Measurements from ENCODE around the gene IL18R1.
"Not testable (repeated sequence)": the region's sequence is repeated elsewhere in the genome, so short reads cannot be mapped to it uniquely, and the experiment has no call there.

Gene IL18R1, protein sequence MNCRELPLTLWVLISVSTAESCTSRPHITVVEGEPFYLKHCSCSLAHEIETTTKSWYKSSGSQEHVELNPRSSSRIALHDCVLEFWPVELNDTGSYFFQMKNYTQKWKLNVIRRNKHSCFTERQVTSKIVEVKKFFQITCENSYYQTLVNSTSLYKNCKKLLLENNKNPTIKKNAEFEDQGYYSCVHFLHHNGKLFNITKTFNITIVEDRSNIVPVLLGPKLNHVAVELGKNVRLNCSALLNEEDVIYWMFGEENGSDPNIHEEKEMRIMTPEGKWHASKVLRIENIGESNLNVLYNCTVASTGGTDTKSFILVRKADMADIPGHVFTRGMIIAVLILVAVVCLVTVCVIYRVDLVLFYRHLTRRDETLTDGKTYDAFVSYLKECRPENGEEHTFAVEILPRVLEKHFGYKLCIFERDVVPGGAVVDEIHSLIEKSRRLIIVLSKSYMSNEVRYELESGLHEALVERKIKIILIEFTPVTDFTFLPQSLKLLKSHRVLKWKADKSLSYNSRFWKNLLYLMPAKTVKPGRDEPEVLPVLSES

DNA sequence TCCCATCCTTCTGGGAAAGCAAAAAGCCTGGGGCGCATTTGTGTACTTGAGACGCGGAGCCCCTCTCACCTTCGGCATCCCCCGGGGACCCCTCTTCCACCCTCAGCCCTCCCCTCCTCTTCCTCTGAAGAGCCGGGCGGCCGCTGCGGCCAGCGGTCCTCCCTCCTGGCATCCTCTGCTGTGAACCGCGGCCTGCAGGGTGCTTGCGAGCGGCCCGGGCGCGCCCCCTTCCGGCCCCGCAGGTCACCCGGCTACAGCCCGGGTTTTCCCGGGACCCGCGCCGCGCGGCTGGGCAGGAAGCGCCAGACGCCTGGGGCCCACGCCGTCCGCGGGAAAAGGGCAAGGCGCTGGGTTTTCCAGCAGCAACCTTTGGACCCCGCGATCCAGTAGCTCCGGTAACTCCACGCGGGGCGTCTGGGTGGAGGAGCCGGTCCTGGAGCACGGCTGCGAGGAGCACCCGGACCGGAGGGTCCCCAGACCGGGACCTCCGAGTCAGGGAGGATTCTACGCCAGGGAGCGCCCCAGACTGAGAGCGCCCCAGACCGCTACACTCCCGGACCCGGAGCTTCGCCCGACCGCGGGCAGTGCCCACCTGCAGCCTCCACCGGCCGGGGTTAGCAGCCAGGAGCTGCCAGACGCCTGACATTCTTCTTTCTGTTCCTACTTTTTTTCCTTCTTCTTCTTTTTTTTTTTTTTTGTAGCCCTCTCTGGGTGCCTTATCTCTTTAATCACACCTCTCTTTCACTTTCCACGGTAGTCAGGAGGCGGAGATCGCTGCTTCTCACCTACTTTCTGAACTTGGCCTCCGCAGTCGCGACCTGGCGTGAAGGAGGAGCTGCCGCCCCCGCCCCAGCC lies at the start of gene IL18R1:
TSS of gene IL18R1 (plus strand) at position 271 of the 855 bp plus-strand sequence. CDS start 6,865 bp downstream, outside the sequence.
- H3K4me3 Mint-ChIP-seq, result peak within 1 kb of the TSS; percentile 90
- ATAC-seq (ENCODE audit: low read depth) (peak; percentile 80), DNase-seq (ENCODE audit: low spot score in 2 of 2) (peak; percentile 47 to 63)
- H3K27me3 Mint-ChIP-seq, result no peaks in the 10 kb centered on the region
- no peaks in the 10 kb centered on the region for H3K36me3 Mint-ChIP-seq
- H3K9me3 Mint-ChIP-seq, result no peaks in the 10 kb centered on the region
- H3K27ac Mint-ChIP-seq, result peak within 1 kb of the TSS; percentile 91
- H3K4me1 Mint-ChIP-seq, result peaks cover 27% of the 10 kb centered on the region

DNA sequence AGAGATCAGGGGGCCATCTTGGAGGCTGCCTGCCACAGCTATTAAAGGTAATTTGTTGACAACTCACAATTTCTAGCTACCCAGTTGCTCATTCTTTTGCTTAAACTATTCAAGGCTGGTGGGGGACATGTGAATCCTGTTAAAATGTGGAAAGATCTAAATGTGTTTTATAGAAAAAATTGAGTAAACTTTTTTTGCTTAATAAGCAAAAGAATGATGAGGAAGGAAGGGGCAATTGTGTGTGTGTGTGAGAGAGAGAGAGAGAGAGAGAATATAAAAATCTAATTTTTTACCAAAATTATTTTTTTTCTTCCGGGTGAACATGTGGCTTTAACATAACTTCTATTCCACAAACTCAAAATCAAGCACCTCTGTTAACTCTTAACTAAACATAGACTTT lies 49.5 kb upstream of the IL18R1 start:
- no peaks in the 10 kb centered on the region for H3K36me3 Mint-ChIP-seq
- H3K4me1 Mint-ChIP-seq, result peaks cover 6% of the 10 kb centered on the region
- H3K9me3 Mint-ChIP-seq, result no peaks in the 10 kb centered on the region
- H3K27me3 Mint-ChIP-seq, result peaks cover 36% of the 10 kb centered on the region
- no peak for DNase-seq (ENCODE audit: low spot score in 2 of 2)
- no peak overlapping the region for H3K27ac Mint-ChIP-seq
- ATAC-seq (ENCODE audit: low read depth), result no peak
- H3K4me3 Mint-ChIP-seq, result no peak overlapping the region

DNA sequence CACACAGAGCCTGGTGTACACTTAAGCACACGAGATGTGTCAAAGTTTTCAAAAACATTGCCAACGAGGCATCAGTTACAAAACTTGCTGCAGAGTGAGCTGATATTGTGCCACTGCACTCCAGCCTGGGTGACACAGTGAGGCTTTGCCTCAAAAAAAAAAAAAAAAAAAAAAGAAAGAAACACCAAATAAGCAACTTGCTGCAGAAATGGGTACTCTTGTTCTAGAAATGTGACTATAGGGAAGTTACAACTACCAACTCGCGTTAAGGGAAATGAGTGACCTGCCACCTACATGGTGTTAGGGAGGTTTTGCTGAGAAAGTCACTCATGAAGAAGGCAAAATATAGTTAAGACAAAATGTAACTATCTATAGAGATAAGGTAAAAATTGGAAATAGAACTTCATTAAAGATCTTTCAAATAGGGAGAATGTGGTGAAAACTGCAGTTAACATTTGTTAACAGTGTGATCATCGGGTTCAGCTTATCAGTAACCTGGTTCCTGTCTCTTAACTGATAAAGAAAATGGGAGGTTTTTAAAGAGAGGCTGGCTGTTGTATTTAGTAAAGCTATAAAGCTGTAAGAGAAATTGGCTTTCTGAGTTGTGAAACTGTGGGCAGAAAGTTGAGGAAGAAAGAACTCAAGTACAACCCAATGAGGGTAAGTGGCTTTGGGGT lies 44.5 kb upstream of the IL18R1 start, which contains the start of gene IL1RL1:
TSS of gene IL1RL1 (plus strand) at position 600 of the 677 bp plus-strand sequence. CDS start 26,702 bp downstream, outside the sequence.
- H3K27ac Mint-ChIP-seq, result no peak within 1 kb of the TSS
- H3K27me3 Mint-ChIP-seq, result peaks cover 33% of the 10 kb centered on the region
- H3K4me1 Mint-ChIP-seq, result no peaks in the 10 kb centered on the region
- DNase-seq (ENCODE audit: low spot score in 2 of 2), result no peak
- no peak for ATAC-seq (ENCODE audit: low read depth)
- no peak within 1 kb of the TSS for H3K4me3 Mint-ChIP-seq
- no peaks in the 10 kb centered on the region for H3K9me3 Mint-ChIP-seq
- H3K36me3 Mint-ChIP-seq, result no peaks in the 10 kb centered on the region

DNA sequence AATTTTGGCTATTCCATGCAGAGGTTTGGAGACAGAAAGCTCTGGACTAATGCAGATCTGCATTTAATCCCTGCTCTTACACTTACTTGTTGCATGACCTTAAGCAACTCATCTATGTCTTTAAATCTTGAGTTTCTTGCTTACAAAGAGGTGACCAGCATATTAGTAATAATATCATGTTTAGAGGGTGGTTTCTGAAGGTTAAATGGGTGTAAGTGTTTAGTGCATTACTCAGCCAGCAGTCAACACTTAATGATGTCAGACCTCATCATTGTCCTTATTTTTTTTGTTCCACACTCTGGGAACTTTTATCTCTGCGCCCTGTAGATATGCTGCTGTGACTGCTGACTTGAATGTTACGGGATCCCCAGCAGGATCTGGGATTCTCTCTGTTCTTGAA lies 42.6 kb upstream of the IL18R1 start:
- H3K4me3 Mint-ChIP-seq, result no peak overlapping the region
- ATAC-seq (ENCODE audit: low read depth), result no peak

DNA sequence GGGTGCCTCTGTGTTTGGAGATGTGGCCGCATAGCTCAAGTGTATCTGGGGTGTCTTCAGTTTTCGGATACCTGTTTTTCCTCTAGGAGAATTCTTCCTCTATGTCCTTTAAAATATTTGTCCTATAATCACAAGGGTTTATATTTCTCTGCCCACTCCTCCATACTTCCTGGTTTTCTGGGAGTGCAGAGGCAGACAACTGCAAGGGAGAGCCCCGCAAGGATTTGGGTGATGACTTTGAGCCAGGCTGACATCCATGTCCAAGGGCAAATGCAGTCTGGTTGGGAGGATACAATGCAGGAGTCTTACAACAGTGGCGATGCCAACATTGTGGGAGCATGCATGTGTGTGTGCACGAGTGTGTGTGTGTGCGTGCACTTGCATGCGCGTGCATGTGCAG lies 42.1 kb upstream of the IL18R1 start:
- H3K9me3 Mint-ChIP-seq, result no peaks in the 10 kb centered on the region
- H3K36me3 Mint-ChIP-seq, result no peaks in the 10 kb centered on the region
- DNase-seq (ENCODE audit: low spot score in 2 of 2) (no peak), ATAC-seq (ENCODE audit: low read depth) (no peak)
- H3K27me3 Mint-ChIP-seq, result peaks cover 24% of the 10 kb centered on the region
- no peak overlapping the region for H3K27ac Mint-ChIP-seq
- no peak overlapping the region for H3K4me3 Mint-ChIP-seq
- H3K4me1 Mint-ChIP-seq, result no peaks in the 10 kb centered on the region

More for the DNA sequence above, 42.6 kb upstream of the IL18R1 start:
- no peaks in the 10 kb centered on the region for H3K9me3 Mint-ChIP-seq
- H3K4me1 Mint-ChIP-seq, result no peaks in the 10 kb centered on the region
- peaks cover 27% of the 10 kb centered on the region for H3K27me3 Mint-ChIP-seq
- DNase-seq (ENCODE audit: low spot score in 2 of 2), result no peak
- no peaks in the 10 kb centered on the region for H3K36me3 Mint-ChIP-seq
- H3K27ac Mint-ChIP-seq, result no peak overlapping the region

DNA sequence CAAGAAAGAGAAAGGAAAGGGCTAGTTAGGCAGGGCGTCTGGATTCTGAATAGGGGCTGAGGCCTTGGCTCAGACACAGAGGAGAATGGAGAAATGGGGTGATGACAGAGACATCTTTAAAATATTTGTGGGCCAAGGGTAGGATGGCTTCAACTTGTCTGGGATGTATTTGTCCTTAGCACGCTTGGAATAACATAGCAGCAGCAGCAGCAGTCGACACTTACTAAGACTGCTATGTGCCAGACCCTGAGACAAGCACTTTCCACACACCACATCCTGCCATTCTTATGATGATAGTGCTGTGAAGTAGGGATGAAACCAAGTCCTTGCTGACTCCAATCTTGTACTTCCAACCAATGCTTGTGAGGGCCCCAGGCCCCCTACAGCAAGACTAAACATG lies 41.6 kb upstream of the IL18R1 start:
- H3K9me3 Mint-ChIP-seq, result no peaks in the 10 kb centered on the region
- no peak for ATAC-seq (ENCODE audit: low read depth)
- H3K27me3 Mint-ChIP-seq, result peaks cover 23% of the 10 kb centered on the region
- no peaks in the 10 kb centered on the region for H3K36me3 Mint-ChIP-seq
- DNase-seq (ENCODE audit: low spot score in 2 of 2), result no peak
- H3K4me1 Mint-ChIP-seq, result no peaks in the 10 kb centered on the region
- no peak overlapping the region for H3K27ac Mint-ChIP-seq
- no peak overlapping the region for H3K4me3 Mint-ChIP-seq

DNA sequence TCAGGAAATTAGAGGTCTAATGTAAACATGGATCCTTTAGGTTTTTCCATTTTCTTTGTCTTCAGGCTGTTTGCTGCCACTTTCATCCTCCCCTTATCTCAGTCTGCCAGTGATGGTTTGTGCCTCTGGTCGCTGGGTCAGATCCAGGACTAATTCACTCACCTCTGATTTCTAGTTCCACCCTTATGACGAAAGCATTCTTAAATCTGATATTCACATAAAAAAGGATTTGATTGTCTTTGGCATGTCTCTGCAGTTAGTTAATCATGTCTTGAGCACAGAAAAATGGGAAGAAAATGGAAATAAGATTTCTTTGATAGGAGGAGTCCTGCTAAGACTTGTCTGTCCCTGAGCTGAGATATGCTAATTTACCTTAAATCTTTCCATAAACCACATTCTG lies 39.7 kb upstream of the IL18R1 start:
- H3K27ac Mint-ChIP-seq, result no peak overlapping the region
- H3K36me3 Mint-ChIP-seq, result no peaks in the 10 kb centered on the region
- peaks cover 14% of the 10 kb centered on the region for H3K27me3 Mint-ChIP-seq
- no peak for DNase-seq (ENCODE audit: low spot score in 2 of 2)
- no peak overlapping the region for H3K4me3 Mint-ChIP-seq
- no peak for ATAC-seq (ENCODE audit: low read depth)
- no peaks in the 10 kb centered on the region for H3K9me3 Mint-ChIP-seq
- H3K4me1 Mint-ChIP-seq, result no peaks in the 10 kb centered on the region

DNA sequence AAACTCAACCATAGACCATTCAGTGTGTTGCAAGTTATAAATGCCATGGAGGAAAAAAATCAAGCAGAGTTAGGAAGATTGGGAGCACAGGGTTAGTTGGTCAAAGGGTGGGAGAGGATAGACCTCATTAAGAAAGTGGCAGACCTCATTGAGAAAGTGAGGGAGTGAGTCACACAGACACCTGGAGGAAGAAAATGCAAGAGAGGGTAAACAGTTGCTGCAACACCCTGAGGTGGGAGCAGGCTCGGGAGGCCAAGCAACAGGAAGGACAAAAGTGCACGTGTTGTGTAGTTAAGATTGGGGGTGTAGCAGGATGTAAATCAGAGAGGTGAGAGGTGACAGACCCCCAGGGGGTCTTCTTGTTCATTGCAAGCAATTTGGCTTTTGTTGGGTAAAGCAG lies 37.9 kb upstream of the IL18R1 start:
- peaks cover 10% of the 10 kb centered on the region for H3K27me3 Mint-ChIP-seq
- no peaks in the 10 kb centered on the region for H3K4me1 Mint-ChIP-seq
- H3K36me3 Mint-ChIP-seq, result no peaks in the 10 kb centered on the region
- DNase-seq (ENCODE audit: low spot score in 2 of 2) (no peak), ATAC-seq (ENCODE audit: low read depth) (no peak)
- no peaks in the 10 kb centered on the region for H3K9me3 Mint-ChIP-seq
- H3K27ac Mint-ChIP-seq, result no peak overlapping the region
- H3K4me3 Mint-ChIP-seq, result no peak overlapping the region

DNA sequence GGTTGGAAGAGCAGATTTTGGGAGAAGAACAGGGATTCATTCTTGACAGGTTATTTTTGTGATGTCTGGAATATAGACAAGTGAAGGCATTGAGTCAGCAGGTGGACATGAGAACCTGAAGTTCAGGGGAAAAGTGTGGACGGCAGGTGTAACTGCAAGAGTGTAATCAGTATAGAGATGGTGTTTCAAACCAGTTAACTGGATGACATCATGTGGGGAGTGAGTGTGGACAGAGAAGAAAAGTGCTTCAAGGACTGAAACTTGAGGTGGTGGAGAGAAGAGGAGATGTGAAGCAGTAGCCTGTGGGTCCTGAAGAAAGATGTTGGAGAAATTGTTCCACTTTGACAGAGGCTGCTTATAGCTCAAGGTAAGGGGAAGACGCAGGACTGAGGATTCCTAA lies 37.2 kb upstream of the IL18R1 start:
- ATAC-seq (ENCODE audit: low read depth) (no peak), DNase-seq (ENCODE audit: low spot score in 2 of 2) (no peak)
- Mint-ChIP-seq H3K27me3 (peaks cover 10% of the 10 kb centered on the region), H3K36me3 (no peaks in the 10 kb centered on the region), H3K4me3 (no peak overlapping the region), H3K4me1 (no peaks in the 10 kb centered on the region), H3K27ac (no peak overlapping the region), H3K9me3 (no peaks in the 10 kb centered on the region)

DNA sequence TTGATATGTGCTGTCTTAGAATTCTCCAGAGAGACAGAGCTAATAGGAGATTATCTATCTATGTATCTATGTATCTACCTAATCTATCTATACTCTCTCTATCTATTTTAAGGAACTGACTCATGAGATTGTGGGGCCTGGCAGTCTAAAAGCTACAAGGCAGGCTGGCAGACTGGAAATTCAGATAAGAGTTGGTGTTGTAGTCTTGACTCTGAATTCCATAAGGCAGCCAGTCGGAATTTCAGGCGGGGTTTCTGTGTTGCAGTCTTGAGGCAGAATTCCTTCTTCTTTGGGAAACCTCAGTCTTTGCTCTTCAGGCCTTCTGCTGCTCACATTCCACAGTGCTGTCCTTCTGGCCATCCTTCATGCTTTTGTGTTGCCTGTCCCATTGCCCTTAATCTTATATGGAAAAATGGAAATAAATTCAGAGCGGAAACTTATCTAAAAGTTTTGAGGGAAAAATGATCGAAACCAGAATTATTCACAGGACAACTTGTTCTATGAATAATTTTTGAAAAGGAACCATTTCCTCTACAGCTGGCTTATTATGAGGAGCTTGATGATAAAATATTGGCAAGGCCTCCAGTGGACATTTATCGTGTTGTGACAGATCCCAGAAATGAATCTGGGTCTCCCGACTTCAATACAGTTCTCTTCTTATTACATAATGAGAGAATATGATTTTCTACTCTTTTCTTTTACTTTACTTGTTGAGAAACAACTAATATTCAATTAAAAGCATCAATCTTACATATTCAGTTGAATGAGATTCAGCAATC lies 33.5 kb upstream of the IL18R1 start:
- Mint-ChIP-seq H3K27ac (no peak overlapping the region), H3K27me3 (peaks cover 12% of the 10 kb centered on the region), H3K4me1 (no peaks in the 10 kb centered on the region), H3K9me3 (no peaks in the 10 kb centered on the region), H3K36me3 (peaks cover 3% of the 10 kb centered on the region), H3K4me3 (no peak overlapping the region)
- DNase-seq (ENCODE audit: low spot score in 2 of 2) (no peak), ATAC-seq (ENCODE audit: low read depth) (no peak)

DNA sequence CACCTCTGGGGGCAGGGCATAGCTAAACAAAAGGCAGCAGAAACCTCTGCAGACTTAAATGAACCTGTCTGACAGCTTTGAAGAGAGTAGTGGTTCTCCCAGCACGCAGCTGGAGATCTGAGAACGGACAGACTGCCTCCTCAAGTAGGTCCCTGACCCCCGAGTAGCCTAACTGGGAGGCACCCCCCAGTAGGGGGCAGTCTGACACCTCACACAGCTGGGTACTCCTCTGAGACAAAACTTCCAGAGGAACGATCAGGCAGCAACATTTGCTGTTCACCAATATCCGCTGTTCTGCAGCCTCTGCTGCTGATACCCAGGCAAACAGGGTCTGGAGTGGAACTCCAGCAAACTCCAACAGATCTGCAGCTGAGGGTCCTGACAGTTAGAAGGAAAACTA lies 30.7 kb upstream of the IL18R1 start:
- not testable (repeated sequence) for ATAC-seq (ENCODE audit: low read depth); H3K27ac Mint-ChIP-seq

DNA sequence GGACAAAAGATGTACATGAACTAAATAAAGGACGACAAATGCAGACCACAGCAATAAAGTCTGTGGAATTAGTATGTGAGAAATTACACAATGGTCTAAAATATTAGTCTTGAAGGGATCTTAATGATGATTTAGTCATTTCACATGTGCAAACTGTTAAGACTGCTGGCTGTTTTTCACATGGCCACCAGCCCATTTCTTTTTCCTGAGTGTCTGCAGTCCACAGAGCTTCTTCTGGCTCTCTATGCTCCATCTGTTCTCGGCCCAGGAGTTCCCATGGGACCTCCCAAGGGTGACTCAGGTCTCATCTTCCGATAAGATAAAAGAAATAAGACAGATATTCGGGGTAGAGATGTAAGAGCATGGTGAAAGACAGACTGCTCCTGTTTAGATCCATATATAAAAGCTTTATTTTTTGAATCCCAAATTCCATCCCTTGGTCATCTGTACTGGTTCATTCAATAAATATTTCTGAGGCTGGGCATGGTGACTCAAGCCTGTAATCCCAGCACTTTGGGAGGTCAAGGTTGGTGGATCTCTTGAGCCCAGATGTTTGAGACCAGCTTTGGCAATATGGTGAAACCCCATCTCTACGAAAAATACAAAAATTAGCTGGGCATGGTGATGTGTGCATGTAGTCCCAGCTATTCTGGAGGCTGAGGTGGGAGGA lies 24.1 kb upstream of the IL18R1 start:
- no peaks in the 10 kb centered on the region for H3K4me1 Mint-ChIP-seq
- H3K27me3 Mint-ChIP-seq, result peaks cover 13% of the 10 kb centered on the region
- no peaks in the 10 kb centered on the region for H3K9me3 Mint-ChIP-seq
- ATAC-seq (ENCODE audit: low read depth) (no peak), DNase-seq (ENCODE audit: low spot score in 2 of 2) (no peak)
- H3K4me3 Mint-ChIP-seq, result no peak overlapping the region
- peaks cover 2% of the 10 kb centered on the region for H3K36me3 Mint-ChIP-seq
- H3K27ac Mint-ChIP-seq, result no peak overlapping the region

More for the DNA sequence above, 30.7 kb upstream of the IL18R1 start:
- not testable (repeated sequence) for DNase-seq (ENCODE audit: low spot score in 2 of 2); H3K4me1 Mint-ChIP-seq; H3K4me3 Mint-ChIP-seq; H3K9me3 Mint-ChIP-seq; H3K36me3 Mint-ChIP-seq
- peaks cover 15% of the 10 kb centered on the region for H3K27me3 Mint-ChIP-seq

DNA sequence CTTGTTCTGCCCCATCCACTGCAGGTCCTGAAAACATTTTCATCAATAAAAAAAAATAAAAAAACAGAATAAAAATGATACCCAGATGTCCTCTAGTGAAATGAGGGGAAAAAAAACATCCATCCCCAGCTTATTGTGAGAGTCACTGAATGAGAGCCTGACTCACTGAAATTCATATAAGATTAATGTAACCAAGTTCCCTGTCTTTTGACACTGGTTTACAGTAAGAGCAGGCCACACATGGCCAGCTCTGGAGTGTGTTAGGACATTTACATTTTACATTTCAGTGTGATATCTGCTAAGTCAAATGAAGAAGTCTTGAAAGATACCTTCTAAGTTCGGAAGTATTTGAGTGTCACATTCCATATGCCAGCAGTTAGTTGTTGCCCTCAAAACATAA lies 21.1 kb upstream of the IL18R1 start:
- ATAC-seq (ENCODE audit: low read depth), result no peak
- no peak for DNase-seq (ENCODE audit: low spot score in 2 of 2)
- H3K27me3 Mint-ChIP-seq, result peaks cover 10% of the 10 kb centered on the region
- no peak overlapping the region for H3K4me3 Mint-ChIP-seq
- no peak overlapping the region for H3K27ac Mint-ChIP-seq
- peaks cover 2% of the 10 kb centered on the region for H3K36me3 Mint-ChIP-seq
- no peaks in the 10 kb centered on the region for H3K4me1 Mint-ChIP-seq
- H3K9me3 Mint-ChIP-seq, result no peaks in the 10 kb centered on the region
